Measurements from ENCODE around the gene GRK3. TPM values are rescaled to one million over a fixed set of nuclear protein-coding genes. Genes with fewer than 3 reads are reported as not detected.

Gene GRK3
- total RNA-seq, 1 experiment from 2014 or later, result 2.0 TPM

DNA sequence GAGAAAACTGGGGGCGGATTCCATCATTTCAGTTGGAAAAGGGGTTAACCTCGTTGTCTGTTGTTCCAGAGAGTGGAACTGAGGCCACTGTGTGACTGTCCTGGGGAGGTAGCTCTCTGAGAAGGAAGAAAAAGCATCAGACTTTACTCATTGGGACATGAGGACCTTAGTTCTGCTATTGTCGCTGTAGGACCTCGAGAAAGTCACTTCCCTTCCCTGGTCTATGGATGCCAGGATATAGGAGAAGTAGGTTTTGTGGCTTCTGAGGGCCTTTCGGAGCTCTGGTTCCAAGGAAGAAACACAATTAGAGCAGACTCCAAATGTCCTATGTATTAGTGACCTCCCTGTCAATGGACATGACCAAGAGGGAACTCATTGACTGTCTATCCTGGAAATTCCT is 183.7 kb downstream of the GRK3 start:
- DNase-seq (ENCODE audit: low spot score), result no peak
- intact Hi-C loops (cut with micrococcal nuclease; ENCODE audit: unreplicated experiment), result no loop called here
- H3K9me3 ChIP-seq (ENCODE audit: low read depth, low read length, poor library complexity, severe bottlenecking), result no peaks in the 10 kb centered on the region
- no peaks in the 10 kb centered on the region for H3K36me3 ChIP-seq (ENCODE audit: insufficient read depth, low read length, poor library complexity, severe bottlenecking)
- no peak for TF ChIP-seq EZH2 (IDR thresholded peaks at IDR 0.05; ENCODE audit: borderline replicate concordance, low read depth, low read length, poor library complexity, severe bottlenecking)
- TF ChIP-seq, protein P1, sequence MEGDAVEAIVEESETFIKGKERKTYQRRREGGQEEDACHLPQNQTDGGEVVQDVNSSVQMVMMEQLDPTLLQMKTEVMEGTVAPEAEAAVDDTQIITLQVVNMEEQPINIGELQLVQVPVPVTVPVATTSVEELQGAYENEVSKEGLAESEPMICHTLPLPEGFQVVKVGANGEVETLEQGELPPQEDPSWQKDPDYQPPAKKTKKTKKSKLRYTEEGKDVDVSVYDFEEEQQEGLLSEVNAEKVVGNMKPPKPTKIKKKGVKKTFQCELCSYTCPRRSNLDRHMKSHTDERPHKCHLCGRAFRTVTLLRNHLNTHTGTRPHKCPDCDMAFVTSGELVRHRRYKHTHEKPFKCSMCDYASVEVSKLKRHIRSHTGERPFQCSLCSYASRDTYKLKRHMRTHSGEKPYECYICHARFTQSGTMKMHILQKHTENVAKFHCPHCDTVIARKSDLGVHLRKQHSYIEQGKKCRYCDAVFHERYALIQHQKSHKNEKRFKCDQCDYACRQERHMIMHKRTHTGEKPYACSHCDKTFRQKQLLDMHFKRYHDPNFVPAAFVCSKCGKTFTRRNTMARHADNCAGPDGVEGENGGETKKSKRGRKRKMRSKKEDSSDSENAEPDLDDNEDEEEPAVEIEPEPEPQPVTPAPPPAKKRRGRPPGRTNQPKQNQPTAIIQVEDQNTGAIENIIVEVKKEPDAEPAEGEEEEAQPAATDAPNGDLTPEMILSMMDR (conservative IDR thresholded peaks at IDR 0.05; ENCODE audit: low read depth, low read length), result no peak
- ChIA-PET POLR2A (ENCODE audit: low non-redundant PET) (interaction anchor here (0.6 kb wide), 1 partner anchor 636 kb away, joined by 3 read pairs; no protein-coding TSS in a partner anchor), CTCF (no interaction called here)
- no peak overlapping the region for H3K4me3 ChIP-seq (ENCODE audit: low read depth, low read length, poor library complexity, severe bottlenecking)
- H3K4me1 ChIP-seq (ENCODE audit: insufficient read depth, low read length, poor library complexity, severe bottlenecking), result no peaks in the 10 kb centered on the region
- H3K27me3 ChIP-seq (replicated peaks; ENCODE audit: insufficient read depth, low read depth, low read length, poor library complexity), result no peaks in the 10 kb centered on the region
- H3K27ac ChIP-seq (ENCODE audit: low read depth, low read length, poor library complexity, severe bottlenecking), result no peak overlapping the region
- BruUV-seq (replicated peaks), result no TSS peak

DNA sequence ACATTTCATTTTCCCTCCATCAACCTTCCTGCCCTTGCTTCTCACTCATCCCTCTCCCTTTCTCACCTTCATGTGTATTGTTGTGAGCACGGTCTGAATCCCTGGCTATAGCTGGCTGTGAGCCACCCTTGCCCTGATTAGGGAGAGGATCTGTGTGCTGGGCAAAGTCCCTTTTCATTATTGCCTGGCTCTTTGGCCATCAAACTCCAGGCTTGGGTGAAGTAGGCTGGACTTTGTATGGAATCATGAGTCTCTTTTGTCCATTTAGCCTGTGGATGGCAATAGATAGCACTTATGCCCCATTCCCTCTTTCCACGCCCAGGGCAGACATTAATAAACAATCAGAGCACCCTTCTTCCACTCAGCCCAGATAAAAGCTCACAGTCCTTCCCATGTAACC is 184.2 kb downstream of the GRK3 start:
- CTCF ChIA-PET, result no interaction called here
- H3K9me3 ChIP-seq (ENCODE audit: low read depth, low read length, poor library complexity, severe bottlenecking), result no peaks in the 10 kb centered on the region
- no peak overlapping the region for H3K27ac ChIP-seq (ENCODE audit: low read depth, low read length, poor library complexity, severe bottlenecking)
- H3K4me3 ChIP-seq (ENCODE audit: low read depth, low read length, poor library complexity, severe bottlenecking), result no peak overlapping the region
- H3K36me3 ChIP-seq (ENCODE audit: insufficient read depth, low read length, poor library complexity, severe bottlenecking), result no peaks in the 10 kb centered on the region
- no peaks in the 10 kb centered on the region for H3K27me3 ChIP-seq (replicated peaks; ENCODE audit: insufficient read depth, low read depth, low read length, poor library complexity)
- BruUV-seq (replicated peaks), result no TSS peak
- no peaks in the 10 kb centered on the region for H3K4me1 ChIP-seq (ENCODE audit: insufficient read depth, low read length, poor library complexity, severe bottlenecking)
- intact Hi-C loops (cut with micrococcal nuclease; ENCODE audit: unreplicated experiment), result no loop called here
- TF ChIP-seq, protein P1 (conservative IDR thresholded peaks at IDR 0.05; ENCODE audit: low read depth, low read length), result no peak
- no peak for TF ChIP-seq EZH2 (IDR thresholded peaks at IDR 0.05; ENCODE audit: borderline replicate concordance, low read depth, low read length, poor library complexity, severe bottlenecking)
- DNase-seq (ENCODE audit: low spot score), result no peak
- POLR2A ChIA-PET (ENCODE audit: low non-redundant PET), result interaction anchor here (0.6 kb wide), 1 partner anchor 637 kb away, joined by 3 read pairs; no protein-coding TSS in a partner anchor

DNA sequence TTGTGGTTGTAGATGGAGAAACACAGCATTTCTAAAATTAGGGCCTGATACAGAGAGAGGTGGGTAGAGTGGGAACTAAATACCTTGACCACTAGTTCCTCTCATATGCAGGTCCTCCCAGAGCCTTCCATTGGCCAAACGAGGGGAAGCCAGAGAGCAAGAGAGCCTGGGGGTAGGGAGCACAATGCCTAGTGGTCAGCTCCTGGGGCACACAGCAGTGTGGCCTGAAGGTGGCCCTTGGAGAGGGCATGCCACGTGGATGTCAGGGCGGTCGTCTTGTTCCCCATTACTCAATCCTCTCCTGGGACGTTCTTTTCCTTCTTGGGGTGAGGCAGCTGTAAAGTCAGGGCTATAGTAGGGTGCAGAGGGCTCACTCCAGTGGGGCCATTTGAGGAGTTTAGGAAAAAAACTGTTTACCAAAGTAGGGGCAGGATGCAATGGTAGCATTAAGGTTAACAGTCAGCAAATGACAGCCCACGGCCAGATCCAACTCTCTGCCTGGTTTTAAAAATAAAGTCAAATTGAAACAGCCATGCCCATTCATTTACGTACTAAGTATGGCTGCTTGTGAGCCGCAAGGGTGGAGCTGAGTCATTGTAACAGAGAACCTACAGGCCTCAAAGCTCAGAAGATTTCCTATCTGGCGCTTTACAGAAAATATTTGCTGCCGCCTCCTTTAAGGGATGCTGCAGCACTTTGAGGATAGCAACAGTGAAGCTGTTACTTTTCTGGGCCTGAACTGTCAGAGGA is 185.1 kb downstream of the GRK3 start:
- no peaks in the 10 kb centered on the region for H3K9me3 ChIP-seq (ENCODE audit: low read depth, low read length, poor library complexity, severe bottlenecking)
- H3K4me3 ChIP-seq (ENCODE audit: low read depth, low read length, poor library complexity, severe bottlenecking), result no peak overlapping the region
- no peaks in the 10 kb centered on the region for H3K4me1 ChIP-seq (ENCODE audit: insufficient read depth, low read length, poor library complexity, severe bottlenecking)
- no peak for DNase-seq (ENCODE audit: low spot score)
- H3K27ac ChIP-seq (ENCODE audit: low read depth, low read length, poor library complexity, severe bottlenecking), result no peak overlapping the region
- CTCF ChIA-PET, result no interaction called here
- POLR2A ChIA-PET (ENCODE audit: low non-redundant PET), result no interaction called here
- no peaks in the 10 kb centered on the region for H3K27me3 ChIP-seq (replicated peaks; ENCODE audit: insufficient read depth, low read depth, low read length, poor library complexity)
- intact Hi-C loops (cut with micrococcal nuclease; ENCODE audit: unreplicated experiment), result no loop called here
- BruUV-seq (replicated peaks), result no TSS peak
- no peaks in the 10 kb centered on the region for H3K36me3 ChIP-seq (ENCODE audit: insufficient read depth, low read length, poor library complexity, severe bottlenecking)
- TF ChIP-seq, protein P1 (conservative IDR thresholded peaks at IDR 0.05; ENCODE audit: low read depth, low read length), result no peak
- TF ChIP-seq EZH2 (IDR thresholded peaks at IDR 0.05; ENCODE audit: borderline replicate concordance, low read depth, low read length, poor library complexity, severe bottlenecking), result no peak

Measured in A673 (cell line).